ES-I3 (cell line): ENCODE results near the gene MRPL22.
A peak's percentile ranks its signal among the peaks of the same experiment; 100 is the strongest.
"Not testable (repeated sequence)": the region's sequence is repeated elsewhere in the genome, so short reads cannot be mapped to it uniquely, and the experiment has no call there.

ENCODE experiments used
- H3K36me3 ChIP-seq: 2 replicates; pipeline ENCODE4 v1.6.1; 2013; ENCODE audit warnings: mild to moderate bottlenecking, low read length, control low read depth, moderate library complexity; ENCODE audit not compliant: insufficient read depth
- H3K4me1 ChIP-seq: 2 replicates; pipeline ENCODE4 v1.6.1; 2013; ENCODE audit warnings: mild to moderate bottlenecking, control low read depth, low read length; ENCODE audit not compliant: insufficient read depth
- H3K9ac ChIP-seq: 2 replicates; pipeline ENCODE4 v1.6.1; 2013; ENCODE audit warnings: low read depth, mild to moderate bottlenecking, low read length, moderate library complexity
- H3K9me3 ChIP-seq: 2 replicates; pipeline ENCODE4 v1.6.1; 2013; ENCODE audit warnings: mild to moderate bottlenecking, low read length, moderate library complexity; ENCODE audit not compliant: control insufficient read depth, insufficient read depth

Gene MRPL22

GRCh38 chr5:154923441-154924430 lies 17.1 kb upstream of the MRPL22 start:
- Histone ChIP-seq H3K9me3 (no peaks in the 10 kb centered on the region), H3K9ac (no peak overlapping the region), H3K4me1 (peaks cover 5% of the 10 kb centered on the region), H3K36me3 (peaks cover 21% of the 10 kb centered on the region)

GRCh38 chr5:154933537-154933936 lies 7.3 kb upstream of the MRPL22 start:
- H3K9me3 ChIP-seq: no peaks in the 10 kb centered on the region
- H3K9ac ChIP-seq: no peak overlapping the region
- peaks cover 3% of the 10 kb centered on the region for H3K4me1 ChIP-seq
- peaks cover 19% of the 10 kb centered on the region for H3K36me3 ChIP-seq

- H3K36me3 ChIP-seq: peaks cover 15% of the 10 kb centered on the region
- no peaks in the 10 kb centered on the region for H3K9me3 ChIP-seq
- H3K4me1 ChIP-seq: peaks cover 3% of the 10 kb centered on the region
- H3K9ac ChIP-seq: no peak overlapping the region
Measured at GRCh38 chr5:154934881-154935280, 6.0 kb upstream of the MRPL22 start.

- Histone ChIP-seq H3K36me3 (peaks cover 11% of the 10 kb centered on the region), H3K9ac (peak overlapping the region; percentile 59), H3K4me1 (peaks cover 3% of the 10 kb centered on the region), H3K9me3 (no peaks in the 10 kb centered on the region)
Measured at GRCh38 chr5:154937186-154937717, 3.6 kb upstream of the MRPL22 start.

- peak within 1 kb of the TSS; percentile 59 for H3K9ac ChIP-seq
- no peaks in the 10 kb centered on the region for H3K9me3 ChIP-seq
- H3K36me3 ChIP-seq: peaks cover 11% of the 10 kb centered on the region
- H3K4me1 ChIP-seq: peaks cover 3% of the 10 kb centered on the region
Measured at GRCh38 chr5:154937718-154938466, 3.0 kb upstream of the MRPL22 start, which contains the start of gene GEMIN5. TSS of gene GEMIN5 (minus strand) at chr5:154938211. CDS start at chr5:154938133, 78 bp downstream.

- not testable (repeated sequence) for H3K9me3 ChIP-seq, H3K9ac ChIP-seq, H3K4me1 ChIP-seq
- H3K36me3 ChIP-seq: peaks cover 11% of the 10 kb centered on the region
Measured at GRCh38 chr5:154939387-154939786, 1.5 kb upstream of the MRPL22 start.

- Histone ChIP-seq H3K9me3 (no peaks in the 10 kb centered on the region), H3K9ac (peak overlapping the region; percentile 81), H3K4me1 (peaks cover 3% of the 10 kb centered on the region), H3K36me3 (peaks cover 2% of the 10 kb centered on the region)
Measured at GRCh38 chr5:154940375-154940771, 500 bp upstream of the MRPL22 start.

GRCh38 chr5:154943527-154943926 lies 2.7 kb downstream of the MRPL22 start:
- Histone ChIP-seq H3K4me1 (no peaks in the 10 kb centered on the region), H3K9me3 (no peaks in the 10 kb centered on the region), H3K9ac (no peak overlapping the region), H3K36me3 (no peaks in the 10 kb centered on the region)

- Histone ChIP-seq H3K9me3 (no peaks in the 10 kb centered on the region), H3K36me3 (no peaks in the 10 kb centered on the region), H3K4me1 (no peaks in the 10 kb centered on the region), H3K9ac (no peak overlapping the region)
Measured at GRCh38 chr5:154944716-154945115, 3.8 kb downstream of the MRPL22 start.

- Histone ChIP-seq H3K4me1 (no peaks in the 10 kb centered on the region), H3K9me3 (no peaks in the 10 kb centered on the region), H3K9ac (no peak overlapping the region), H3K36me3 (no peaks in the 10 kb centered on the region)
Measured at GRCh38 chr5:154945695-154946301, 4.9 kb downstream of the MRPL22 start.

GRCh38 chr5:154947778-154948177 lies 6.9 kb downstream of the MRPL22 start:
- H3K4me1 ChIP-seq: no peaks in the 10 kb centered on the region
- H3K9ac ChIP-seq: no peak overlapping the region
- no peaks in the 10 kb centered on the region for H3K9me3 ChIP-seq
- no peaks in the 10 kb centered on the region for H3K36me3 ChIP-seq

GRCh38 chr5:154948313-154948712 lies 7.4 kb downstream of the MRPL22 start:
- no peak overlapping the region for H3K9ac ChIP-seq
- no peaks in the 10 kb centered on the region for H3K9me3 ChIP-seq
- no peaks in the 10 kb centered on the region for H3K4me1 ChIP-seq
- H3K36me3 ChIP-seq: no peaks in the 10 kb centered on the region

- no peaks in the 10 kb centered on the region for H3K4me1 ChIP-seq
- H3K36me3 ChIP-seq: no peaks in the 10 kb centered on the region
- no peak overlapping the region for H3K9ac ChIP-seq
- no peaks in the 10 kb centered on the region for H3K9me3 ChIP-seq
Measured at GRCh38 chr5:154949781-154950180, 8.9 kb downstream of the MRPL22 start.

- H3K36me3 ChIP-seq: peaks cover 3% of the 10 kb centered on the region; the same call in 1 of the 2 replicates
- no peak overlapping the region for H3K9ac ChIP-seq
- no peaks in the 10 kb centered on the region for H3K9me3 ChIP-seq
- no peaks in the 10 kb centered on the region for H3K4me1 ChIP-seq
Measured at GRCh38 chr5:154956712-154957111, 15.8 kb downstream of the MRPL22 start.
